Lung (tissue), 12 donors: ENCODE measurements around the gene KIAA0930. TPM values are rescaled to one million over a fixed set of nuclear protein-coding genes. Genes with fewer than 3 reads are reported as not detected.

Source experiments
- ATAC-seq: fragments of 200-7000 bp; cut with Tn5 transposase; one replicate; pipeline ENCODE4 v1.9.1; 2020; ENCODE audit warnings: moderate number of reproducible peaks; ENCODE audit not compliant: insufficient read depth, low FRiP score
- DNase-seq, 3 donors: peaks; one replicate each; pipeline ENCODE4 v3.0.0-alpha.2; 2013 to 2017
- H3K27ac ChIP-seq, 2 donors: one replicate each; pipeline ENCODE4 v1.5.1; 2013; ENCODE audit warnings: mild to moderate bottlenecking in 2 of 2, moderate library complexity in 2 of 2, control low read depth in 1 of 2, inconsistent platforms in 1 of 2, low read depth in 1 of 2, low read length in 1 of 2
- H3K27me3 ChIP-seq, 3 donors: one replicate each; pipeline ENCODE4 v1.5.1; 2013; ENCODE audit warnings: low read length in 2 of 3; ENCODE audit not compliant: control insufficient read depth in 3 of 3, insufficient read depth in 3 of 3
- H3K36me3 ChIP-seq, 4 donors: one replicate each; pipeline ENCODE4 v1.5.1; 2013; ENCODE audit warnings: low read length in 4 of 4, mild to moderate bottlenecking in 1 of 4, moderate library complexity in 1 of 4; ENCODE audit not compliant: control insufficient read depth in 4 of 4, insufficient read depth in 4 of 4
- H3K4me1 ChIP-seq, 5 donors: one replicate each; pipeline ENCODE4 v1.5.1; 2013; ENCODE audit warnings: low read length in 5 of 5, mild to moderate bottlenecking in 2 of 5, moderate library complexity in 1 of 5; ENCODE audit not compliant: control insufficient read depth in 5 of 5, insufficient read depth in 5 of 5
- H3K4me3 ChIP-seq: one replicate; pipeline ENCODE4 v1.5.1; 2013; ENCODE audit warnings: mild to moderate bottlenecking, control low read depth, moderate library complexity
- H3K9ac ChIP-seq, 2 donors: one replicate each; pipeline ENCODE4 v1.5.1; 2013; ENCODE audit warnings: low read length in 2 of 2, control low read depth in 1 of 2; ENCODE audit not compliant: insufficient read depth in 1 of 2
- H3K9me3 ChIP-seq, 4 donors: one replicate each; pipeline ENCODE4 v1.5.1; 2013; ENCODE audit warnings: low read length in 3 of 4, mild to moderate bottlenecking in 1 of 4, moderate library complexity in 1 of 4; ENCODE audit not compliant: control insufficient read depth in 4 of 4, insufficient read depth in 3 of 4
- CTCF ChIP-seq: IDR thresholded peaks from 2 replicates; pipeline ENCODE4 v1.5.1; 2012; ENCODE audit warnings: mild to moderate bottlenecking; ENCODE audit errors: control extremely low read depth, extremely low read depth
- WGBS, 2 donors: extraction: QIAGEN DNeasy Blood & Tissue Kit; methylation state at CpG; one replicate each; pipeline ENCODE4 v1.1.7; 2013; 5-methylcytosine and 5-hydroxymethylcytosine counted together
- polyA plus RNA-seq, 2 donors: library from polyadenylated mRNA; stranded (reverse); fragments of 200-250 nt; gene quantifications; one replicate each; pipeline ENCODE4 v1.2.1, GENCODE V29; 2013
- total RNA-seq, 2 donors: library from RNA; depleted of rRNA in 1 of 2; stranded (reverse); fragments of >200 nt in 1 of 2; gene quantifications; one replicate each; pipeline ENCODE4 v1.2.1, GENCODE V29; 2014 to 2021
- donor health status: control.
- donor health status: control.
- donor health status: Bipolar disorder and iron deficiency.
- donor health status: healthy.
- donor health status: DM: yes; HTN: yes; CAD: no.

KIAA0930 gene
- total and polyA plus RNA-seq, 4 donors = 25.9 to 67.3 (median 57.3) TPM

DNA sequence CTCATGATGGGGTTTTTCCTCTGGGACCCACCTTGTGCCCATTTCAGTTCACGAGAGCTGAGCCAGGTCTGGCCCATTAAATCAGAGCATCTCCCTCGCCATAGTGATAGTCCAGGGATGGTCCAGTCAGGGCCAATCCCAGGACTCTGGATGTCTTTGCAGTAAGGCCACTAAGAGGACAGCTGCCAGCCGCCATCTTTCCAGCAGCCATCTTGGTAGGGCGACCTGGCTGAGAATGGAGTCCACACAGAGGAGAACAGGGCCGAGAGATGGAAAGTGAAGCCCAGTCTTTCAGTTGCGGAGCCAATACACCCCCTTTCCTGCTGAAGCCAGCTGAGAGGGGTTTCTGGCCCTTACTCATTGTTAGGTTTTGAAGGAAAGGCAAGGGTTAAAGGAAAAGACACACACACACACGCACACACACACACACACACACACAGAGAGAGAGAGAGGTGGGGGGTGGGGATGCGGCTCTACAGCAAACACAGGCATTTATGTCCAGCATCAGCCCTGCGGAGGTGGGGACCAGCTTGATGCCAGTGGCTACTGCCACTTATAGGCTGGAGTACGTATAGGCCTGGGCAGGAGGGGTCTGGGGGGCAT, 12.4 kb upstream of the KIAA0930 start:
- Histone ChIP-seq H3K4me1 (no peaks in the 10 kb centered on the region), H3K9me3 (no peaks in the 10 kb centered on the region), H3K27me3 (no peaks in the 10 kb centered on the region), H3K9ac (no peak overlapping the region), H3K27ac (no peak overlapping the region), H3K4me3 (no peak overlapping the region), H3K36me3 (no peaks in the 10 kb centered on the region)
- ATAC-seq = no peak
- DNase-seq = no peak
- no peak for TF ChIP-seq CTCF
- WGBS, 2 donors = 83 to 85% methylated on average over 10 of the region's 10 CpGs

DNA sequence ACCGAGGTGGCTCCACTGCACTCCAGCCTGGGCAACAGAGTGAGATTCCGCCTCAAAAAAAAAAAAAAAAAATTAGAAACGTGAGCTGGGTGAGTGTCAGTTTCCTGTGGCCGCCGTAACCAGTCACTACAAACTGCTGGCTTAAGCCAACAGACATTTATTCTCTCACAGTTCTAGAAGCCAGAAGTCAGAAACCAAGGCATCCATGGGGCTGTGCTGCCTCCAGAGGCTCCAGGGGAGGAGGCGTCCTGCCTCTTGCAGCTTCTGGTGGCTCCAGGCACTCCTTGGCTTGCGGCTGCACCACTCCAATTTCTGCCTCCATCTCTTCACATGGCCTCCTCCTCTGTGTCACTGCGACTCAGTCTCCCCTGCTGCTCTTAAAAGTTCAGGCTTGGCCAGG, 11.1 kb upstream of the KIAA0930 start:
- ATAC-seq (no peak), DNase-seq (no peak)
- WGBS, 2 donors = 82 to 85% methylated on average over 8 of the region's 8 CpGs
- Histone ChIP-seq H3K27me3 (no peaks in the 10 kb centered on the region), H3K9me3 (no peaks in the 10 kb centered on the region), H3K4me1 (peaks cover 0 to 3% (median 0%) of the 10 kb centered on the region in 5 donors), H3K9ac (no peak overlapping the region), H3K4me3 (no peak overlapping the region), H3K27ac (no peak overlapping the region), H3K36me3 (no peaks in the 10 kb centered on the region)
- TF ChIP-seq CTCF = no peak

- no peaks in the 10 kb centered on the region for H3K27me3 ChIP-seq
- H3K4me3 ChIP-seq = no peak overlapping the region
- H3K36me3 ChIP-seq = no peaks in the 10 kb centered on the region
- H3K27ac ChIP-seq = no peak overlapping the region
- no peak for ATAC-seq
- H3K9ac ChIP-seq = no peak overlapping the region
- no peak for DNase-seq
- H3K9me3 ChIP-seq = no peaks in the 10 kb centered on the region
- whole genome bisulfite sequencing, 2 donors = 65 to 78% methylated on average over 8 of the region's 8 CpGs
- TF ChIP-seq CTCF = no peak
- peaks cover 0 to 3% (median 0%) of the 10 kb centered on the region in 5 donors for H3K4me1 ChIP-seq
Observed at GRCh38 chr22:45248832-45249561, 8.3 kb upstream of the KIAA0930 start.
